Measurements from ENCODE around the gene DUOXA2.
"Not testable (repeated sequence)": the region's sequence is repeated elsewhere in the genome, so short reads cannot be mapped to it uniquely, and the experiment has no call there.

Gene DUOXA2

GRCh38 chr15:45132844-45133560 is 18.9 kb downstream of the DUOXA2 start:
- TF ChIP-seq CTCF (conservative IDR thresholded peaks at IDR 0.05): no peak
- no peak overlapping the region for H3K27ac ChIP-seq

GRCh38 chr15:45133561-45133920 is 19.4 kb downstream of the DUOXA2 start:
- no peak for TF ChIP-seq CTCF (conservative IDR thresholded peaks at IDR 0.05)
- no peak overlapping the region for H3K27ac ChIP-seq

GRCh38 chr15:45134046-45134445 is 19.9 kb downstream of the DUOXA2 start:
- no peak for TF ChIP-seq CTCF (conservative IDR thresholded peaks at IDR 0.05)
- no peak overlapping the region for H3K27ac ChIP-seq

- no peak overlapping the region for H3K27ac ChIP-seq
- TF ChIP-seq CTCF (conservative IDR thresholded peaks at IDR 0.05): no peak
Observed at GRCh38 chr15:45134682-45135604, 20.8 kb downstream of the DUOXA2 start.

- not testable (repeated sequence) for H3K27ac ChIP-seq
Observed at GRCh38 chr15:45135705-45136377, 21.7 kb downstream of the DUOXA2 start.

GRCh38 chr15:45136378-45136764 is 22.2 kb downstream of the DUOXA2 start:
- TF ChIP-seq CTCF (conservative IDR thresholded peaks at IDR 0.05): no peak
- H3K27ac ChIP-seq: no peak overlapping the region

- H3K27ac ChIP-seq: no peak overlapping the region
- no peak for TF ChIP-seq CTCF (conservative IDR thresholded peaks at IDR 0.05)
Observed at GRCh38 chr15:45137703-45138102, 23.6 kb downstream of the DUOXA2 start.

Data from VCaP (cell line).